Activated CD8-positive, alpha-beta memory T cell treated with anti-CD3 and anti-CD28 coated beads for 4 hours (primary cell): ENCODE results near the gene PSD2.

Source experiments
- DNase-seq, 2 donors: peaks; one replicate each; pipeline ENCODE4 v3.0.0-alpha.2; 2020; ENCODE audit warnings: low read depth in 2 of 2

Gene PSD2

GRCh38 chr5:139878093-139878492, 82.5 kb downstream of the PSD2 start:
- no peak for DNase-seq

DNA sequence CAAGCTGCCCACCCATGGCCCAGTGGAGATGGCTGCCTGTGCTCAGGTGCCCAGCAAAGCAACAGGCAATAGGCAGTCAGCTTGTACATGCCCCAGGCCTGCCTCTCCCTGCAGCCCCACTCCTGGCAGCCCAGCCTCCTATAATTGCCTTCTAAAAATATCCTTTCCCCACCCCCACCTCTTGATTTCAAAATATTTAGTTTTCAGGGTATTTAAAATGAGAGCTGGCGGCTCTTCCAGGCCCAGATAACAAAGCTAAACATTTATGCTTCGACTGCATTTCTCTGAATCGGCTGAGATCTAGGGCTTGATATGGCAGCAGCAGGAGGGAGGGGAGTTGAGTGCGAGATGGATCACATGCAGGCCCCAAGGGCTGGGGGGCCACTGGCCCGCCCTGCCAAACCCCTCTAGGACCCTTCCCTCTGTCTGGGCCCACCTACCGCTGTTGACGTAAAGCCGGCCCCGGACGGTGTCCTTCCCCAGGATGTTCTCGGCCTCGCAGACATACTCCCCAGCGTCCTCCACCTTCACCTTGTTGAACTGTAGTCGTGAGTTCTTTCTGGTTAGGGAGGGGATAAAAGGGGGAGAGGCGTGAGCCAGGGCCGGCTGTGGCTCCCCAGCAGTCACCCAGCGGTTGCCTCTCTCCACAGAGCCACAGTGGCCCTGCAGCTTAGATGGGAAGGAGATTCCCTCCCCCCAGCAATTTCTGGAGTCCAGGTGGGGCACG, 85.0 kb downstream of the PSD2 start:
- DNase-seq, result no peak

- DNase-seq, result no peak
These were observed 85.6 kb downstream of the PSD2 start for GRCh38 chr5:139881143-139881733.

DNA sequence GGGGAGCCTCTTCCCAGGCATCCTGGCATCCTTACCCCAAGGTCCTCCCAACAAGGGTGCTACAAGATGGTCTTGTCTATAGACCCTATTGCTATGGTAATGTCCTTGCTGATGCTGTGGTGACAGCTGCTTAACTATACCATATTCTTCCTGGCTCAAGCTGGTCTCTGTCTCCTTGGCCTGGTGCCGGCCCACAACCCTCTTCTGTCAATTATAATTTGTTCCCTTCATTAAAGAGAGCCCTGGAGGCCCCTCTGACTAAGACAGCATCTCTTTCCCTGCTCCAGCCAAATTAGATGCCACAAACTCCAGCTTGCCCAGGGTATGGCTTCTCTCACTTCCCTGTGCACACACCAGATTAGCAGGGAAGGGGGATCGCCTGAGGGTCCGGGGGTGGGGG, 86.7 kb downstream of the PSD2 start:
- DNase-seq, result no peak

GRCh38 chr5:139882961-139883539, 87.4 kb downstream of the PSD2 start:
- no peak for DNase-seq

- no peak for DNase-seq
These were observed 88.5 kb downstream of the PSD2 start for GRCh38 chr5:139884144-139884543.

DNA sequence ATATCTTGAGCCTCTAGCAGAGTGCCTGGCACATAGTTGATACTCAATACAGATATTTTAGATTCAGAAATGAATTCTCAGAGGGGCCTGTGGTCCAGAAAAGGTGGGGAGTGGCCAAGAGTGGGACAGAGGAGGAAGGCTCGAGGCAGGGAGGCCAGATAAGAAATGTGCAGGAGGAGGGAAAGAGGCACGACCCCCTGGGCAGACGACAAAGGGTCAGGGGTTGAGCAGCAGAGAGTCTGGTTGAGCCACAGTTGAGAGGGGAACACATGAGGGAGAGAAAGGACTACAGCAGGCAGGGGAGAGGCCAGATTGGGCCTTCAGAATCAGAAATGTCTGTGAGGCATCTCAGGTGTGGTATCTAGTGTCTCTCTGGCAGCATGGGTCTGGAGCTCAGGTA, 89.1 kb downstream of the PSD2 start:
- DNase-seq, result no peak

GRCh38 chr5:139885172-139885856, 89.7 kb downstream of the PSD2 start:
- no peak for DNase-seq

- no peak for DNase-seq
These were observed 90.2 kb downstream of the PSD2 start for GRCh38 chr5:139885857-139886208.

- DNase-seq, result no peak
These were observed 90.6 kb downstream of the PSD2 start for GRCh38 chr5:139886213-139886612.

DNA sequence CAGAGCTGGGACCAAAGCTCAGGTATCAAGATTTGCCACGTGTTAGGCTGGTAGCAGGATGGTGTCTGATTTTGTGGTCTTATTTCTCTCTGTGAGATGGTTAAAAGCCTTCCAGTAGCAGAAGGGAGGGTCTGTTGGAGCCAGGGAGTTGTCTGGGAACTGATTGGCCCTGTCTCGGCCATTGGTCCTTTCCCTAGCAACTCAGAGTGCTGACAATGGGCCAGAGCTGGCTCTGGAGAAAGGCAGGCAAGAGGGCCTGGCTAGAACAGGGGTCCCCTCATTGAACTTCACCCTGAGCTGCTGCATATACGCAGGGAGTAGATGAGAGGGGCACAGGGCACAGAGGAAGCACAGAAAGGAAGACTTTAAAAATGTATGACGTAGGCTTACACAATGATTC, 92.8 kb downstream of the PSD2 start:
- no peak for DNase-seq

DNA sequence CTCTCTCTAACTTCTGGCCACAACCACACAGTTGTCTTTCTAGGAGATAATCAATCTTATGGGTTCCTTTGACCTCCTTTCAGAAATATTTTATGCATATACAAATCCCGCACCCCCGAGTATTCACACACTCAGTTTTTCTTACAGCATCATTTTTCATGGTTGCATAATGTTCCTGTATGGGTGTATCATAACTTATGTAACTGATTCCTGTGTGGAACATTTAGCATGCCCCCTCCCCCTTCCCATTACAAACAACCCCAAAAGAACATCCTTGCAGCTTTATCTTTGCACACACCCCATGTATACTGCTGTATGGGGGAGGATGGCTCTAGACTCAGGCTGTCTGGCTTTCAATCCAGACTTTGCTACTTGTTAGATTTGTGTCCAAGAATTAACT, 93.8 kb downstream of the PSD2 start:
- no peak for DNase-seq

DNA sequence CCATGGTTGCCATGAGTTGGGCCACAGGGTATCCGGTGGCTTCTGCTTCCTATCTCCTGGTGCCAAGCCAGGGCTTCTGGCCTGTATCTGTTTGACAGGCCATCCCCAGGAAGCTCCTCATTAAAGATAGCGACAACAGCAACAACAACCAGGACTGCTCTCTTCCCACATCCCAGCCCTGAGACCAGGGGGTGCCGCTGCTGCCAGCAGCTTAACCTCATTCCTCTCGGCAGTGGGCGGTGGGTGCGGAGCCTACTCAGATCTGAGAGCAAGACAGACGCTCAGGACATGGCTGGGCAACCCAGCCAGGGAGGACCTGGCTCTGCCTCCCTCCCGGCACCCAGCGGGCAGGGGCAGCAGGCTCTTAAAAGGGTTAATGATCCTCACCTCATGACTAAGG, 98.3 kb downstream of the PSD2 start:
- DNase-seq, result no peak
